ENCODE data around the gene USP31. TPM values are rescaled to one million over a fixed set of nuclear protein-coding genes. Genes with fewer than 3 reads are reported as not detected.

USP31 gene
- total RNA-seq, 3 donors from 2014 or later (not counting 1 experiment from before 2014, with no cell fraction given): 6.1 to 6.6 (median 6.3) TPM

DNA sequence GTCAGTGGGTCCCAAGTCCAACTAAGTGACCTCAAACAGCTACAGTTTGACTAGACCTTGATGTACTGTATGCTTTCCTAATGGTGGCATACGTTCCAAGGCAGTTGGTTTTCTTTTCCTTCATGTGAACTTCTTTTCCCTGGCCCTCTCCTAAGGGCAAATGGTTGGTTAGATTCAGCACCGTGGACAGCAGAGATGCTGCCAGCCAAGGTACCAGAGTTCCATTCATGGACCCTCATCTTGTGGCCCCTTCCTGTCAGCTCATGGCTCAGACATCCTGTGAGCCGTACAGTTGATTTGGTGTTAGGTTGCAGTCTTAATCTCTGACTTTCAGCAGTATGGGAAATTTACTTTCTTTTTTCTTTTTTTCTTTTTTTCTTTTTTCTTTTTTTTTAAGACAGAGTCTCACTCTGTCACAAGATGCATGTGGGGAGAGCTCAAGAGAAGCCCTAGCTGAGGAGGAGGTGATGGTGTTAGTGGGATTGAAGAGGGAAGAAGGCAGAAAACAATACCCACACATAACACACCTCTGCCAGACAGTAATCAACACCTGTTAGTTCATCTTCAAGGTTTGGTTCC is 122.4 kb downstream of the USP31 start:
- Mint-ChIP-seq H3K9me3 (no peaks in the 10 kb centered on the region), H3K4me1 (no peaks in the 10 kb centered on the region), H3K4me3 (no peak overlapping the region), H3K27me3 (ENCODE audit: low read depth in 2 of 2) (peaks cover 3 to 4% of the 10 kb centered on the region in 2 donors), H3K36me3 (no peaks in the 10 kb centered on the region), H3K27ac (no peak overlapping the region)
- DNase-seq (no peak), ATAC-seq (no peak)
- TF ChIP-seq, protein P1, sequence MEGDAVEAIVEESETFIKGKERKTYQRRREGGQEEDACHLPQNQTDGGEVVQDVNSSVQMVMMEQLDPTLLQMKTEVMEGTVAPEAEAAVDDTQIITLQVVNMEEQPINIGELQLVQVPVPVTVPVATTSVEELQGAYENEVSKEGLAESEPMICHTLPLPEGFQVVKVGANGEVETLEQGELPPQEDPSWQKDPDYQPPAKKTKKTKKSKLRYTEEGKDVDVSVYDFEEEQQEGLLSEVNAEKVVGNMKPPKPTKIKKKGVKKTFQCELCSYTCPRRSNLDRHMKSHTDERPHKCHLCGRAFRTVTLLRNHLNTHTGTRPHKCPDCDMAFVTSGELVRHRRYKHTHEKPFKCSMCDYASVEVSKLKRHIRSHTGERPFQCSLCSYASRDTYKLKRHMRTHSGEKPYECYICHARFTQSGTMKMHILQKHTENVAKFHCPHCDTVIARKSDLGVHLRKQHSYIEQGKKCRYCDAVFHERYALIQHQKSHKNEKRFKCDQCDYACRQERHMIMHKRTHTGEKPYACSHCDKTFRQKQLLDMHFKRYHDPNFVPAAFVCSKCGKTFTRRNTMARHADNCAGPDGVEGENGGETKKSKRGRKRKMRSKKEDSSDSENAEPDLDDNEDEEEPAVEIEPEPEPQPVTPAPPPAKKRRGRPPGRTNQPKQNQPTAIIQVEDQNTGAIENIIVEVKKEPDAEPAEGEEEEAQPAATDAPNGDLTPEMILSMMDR (IDR thresholded peaks at IDR 0.05): no peak
- H3K27ac ChIP-seq (ENCODE audit: low read length): no peak overlapping the region
- no peak overlapping the region for H3K4me3 ChIP-seq (ENCODE audit: low read length)
- H3K4me1 ChIP-seq (ENCODE audit: control insufficient read depth, insufficient read depth, low read length): no peaks in the 10 kb centered on the region
- no peaks in the 10 kb centered on the region for H3K9me3 ChIP-seq (ENCODE audit: control insufficient read depth, insufficient read depth, low read length)
- 33% methylated on average over 2 of the region's 3 CpGs for WGBS (ENCODE audit: insufficient coverage)
- no peaks in the 10 kb centered on the region for H3K36me3 ChIP-seq (ENCODE audit: control insufficient read depth, insufficient read depth, low read length)
- intact Hi-C loops (cut with micrococcal nuclease): no loop called here
- no peaks in the 10 kb centered on the region for H3K27me3 ChIP-seq (ENCODE audit: control insufficient read depth, insufficient read depth, low read length)

DNA sequence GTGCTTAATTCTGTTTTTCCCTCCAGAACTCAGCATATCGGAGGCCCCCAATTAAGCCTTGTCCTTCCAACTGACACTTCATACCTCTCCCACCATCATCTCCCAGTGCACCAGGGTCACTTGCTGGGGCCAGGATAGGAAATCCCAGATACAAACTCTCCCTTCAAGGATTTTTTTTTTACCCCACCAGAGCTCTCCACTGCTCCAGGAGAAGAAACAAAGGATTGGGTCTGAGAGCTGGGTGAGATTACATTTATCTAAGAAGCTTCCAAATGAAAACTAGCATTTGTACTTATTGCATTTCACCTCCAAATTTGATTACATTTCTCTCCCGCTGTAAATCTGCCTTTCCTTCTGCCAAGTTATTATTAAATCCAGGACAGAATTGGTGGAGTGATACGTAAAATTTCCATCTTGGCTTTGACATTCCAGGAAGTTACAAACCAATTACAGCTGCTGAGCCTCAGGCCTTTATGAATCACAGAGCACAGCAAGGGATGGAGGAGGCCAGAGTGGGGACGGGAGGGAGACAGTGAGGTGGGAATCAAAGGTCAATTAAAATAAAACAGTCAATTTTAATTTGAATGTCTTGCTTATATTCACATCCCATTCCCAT is 123.5 kb downstream of the USP31 start:
- Histone ChIP-seq H3K36me3 (ENCODE audit: control insufficient read depth, insufficient read depth, low read length) (no peaks in the 10 kb centered on the region), H3K9me3 (ENCODE audit: control insufficient read depth, insufficient read depth, low read length) (no peaks in the 10 kb centered on the region), H3K27ac (ENCODE audit: low read length) (no peak overlapping the region), H3K4me3 (ENCODE audit: low read length) (no peak overlapping the region), H3K4me1 (ENCODE audit: control insufficient read depth, insufficient read depth, low read length) (no peaks in the 10 kb centered on the region), H3K27me3 (ENCODE audit: control insufficient read depth, insufficient read depth, low read length) (no peaks in the 10 kb centered on the region)
- H3K27me3 Mint-ChIP-seq (ENCODE audit: low read depth in 2 of 2): peaks cover 2 to 12% of the 10 kb centered on the region in 2 donors
- H3K4me3 Mint-ChIP-seq: no peak overlapping the region
- DNase-seq (no peak), ATAC-seq (no peak)
- TF ChIP-seq, protein P1 (IDR thresholded peaks at IDR 0.05): no peak
- intact Hi-C loops (cut with micrococcal nuclease): no loop called here
- no peaks in the 10 kb centered on the region for H3K9me3 Mint-ChIP-seq
- WGBS (ENCODE audit: insufficient coverage): 88% methylated on average over 3 of the region's 4 CpGs
- H3K27ac Mint-ChIP-seq: no peak overlapping the region
- no peaks in the 10 kb centered on the region for H3K4me1 Mint-ChIP-seq
- H3K36me3 Mint-ChIP-seq: no peaks in the 10 kb centered on the region

DNA sequence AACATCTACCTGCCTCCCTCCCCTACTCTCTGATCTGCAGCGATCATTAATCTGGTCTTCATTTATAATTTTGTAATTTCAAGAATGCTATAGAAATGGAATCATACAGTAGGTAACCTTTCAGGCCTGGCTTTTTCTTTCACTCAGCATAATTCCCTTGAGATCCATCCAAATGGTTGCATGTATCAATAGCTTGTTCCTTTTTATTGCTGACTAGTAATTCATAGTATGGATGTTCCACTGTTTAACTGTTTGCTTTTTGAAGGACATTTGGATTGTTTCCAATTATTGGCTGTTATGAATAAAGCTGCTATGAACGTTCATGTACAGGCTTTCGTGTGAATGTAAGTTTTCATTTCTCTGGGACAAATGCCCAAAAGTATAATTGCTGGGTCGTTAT is 125.2 kb downstream of the USP31 start:
- Histone ChIP-seq H3K4me1 (ENCODE audit: control insufficient read depth, insufficient read depth, low read length) (no peaks in the 10 kb centered on the region), H3K27me3 (ENCODE audit: control insufficient read depth, insufficient read depth, low read length) (no peaks in the 10 kb centered on the region), H3K27ac (ENCODE audit: low read length) (no peak overlapping the region), H3K9me3 (ENCODE audit: control insufficient read depth, insufficient read depth, low read length) (no peaks in the 10 kb centered on the region), H3K4me3 (ENCODE audit: low read length) (no peak overlapping the region), H3K36me3 (ENCODE audit: control insufficient read depth, insufficient read depth, low read length) (no peaks in the 10 kb centered on the region)
- TF ChIP-seq, protein P1 (IDR thresholded peaks at IDR 0.05): no peak
- Mint-ChIP-seq H3K4me1 (no peaks in the 10 kb centered on the region), H3K4me3 (no peak overlapping the region), H3K27me3 (ENCODE audit: low read depth in 2 of 2) (peaks cover 0 to 12% of the 10 kb centered on the region in 2 donors), H3K36me3 (no peaks in the 10 kb centered on the region), H3K27ac (no peak overlapping the region), H3K9me3 (peaks cover 2 to 3% of the 10 kb centered on the region in 2 donors)
- 87% methylated on average over 3 of the region's 4 CpGs for WGBS (ENCODE audit: insufficient coverage)
- no peak for ATAC-seq
- no peak for DNase-seq
- intact Hi-C loops (cut with micrococcal nuclease): no loop called here

DNA sequence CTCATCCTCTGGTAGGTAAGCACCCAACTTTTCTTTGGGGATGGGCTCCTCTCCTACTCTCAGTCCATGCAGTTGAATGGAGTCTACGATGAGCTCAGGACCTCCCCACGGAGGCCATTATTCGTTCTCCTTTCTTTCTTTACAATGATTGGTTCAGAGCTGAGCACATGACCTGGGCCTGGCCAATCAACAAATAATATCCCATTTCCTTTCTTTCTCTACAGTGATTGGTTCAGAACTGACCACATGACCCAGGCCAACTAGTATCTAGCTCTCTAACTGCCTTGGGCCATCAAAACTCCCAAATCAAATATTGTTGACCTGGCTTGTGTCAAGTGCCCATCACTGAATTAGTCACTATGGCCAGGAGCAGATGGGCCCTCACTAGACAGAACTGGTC is 129.2 kb downstream of the USP31 start:
- Histone ChIP-seq H3K4me1 (ENCODE audit: control insufficient read depth, insufficient read depth, low read length) (no peaks in the 10 kb centered on the region), H3K27ac (ENCODE audit: low read length) (no peak overlapping the region), H3K36me3 (ENCODE audit: control insufficient read depth, insufficient read depth, low read length) (no peaks in the 10 kb centered on the region), H3K4me3 (ENCODE audit: low read length) (no peak overlapping the region), H3K9me3 (ENCODE audit: control insufficient read depth, insufficient read depth, low read length) (no peaks in the 10 kb centered on the region), H3K27me3 (ENCODE audit: control insufficient read depth, insufficient read depth, low read length) (no peaks in the 10 kb centered on the region)
- Mint-ChIP-seq H3K4me3 (no peak overlapping the region), H3K27me3 (ENCODE audit: low read depth in 2 of 2) (peaks cover 4 to 19% of the 10 kb centered on the region in 2 donors), H3K36me3 (no peaks in the 10 kb centered on the region), H3K9me3 (peaks cover 2 to 3% of the 10 kb centered on the region in 2 donors), H3K27ac (no peak overlapping the region), H3K4me1 (no peaks in the 10 kb centered on the region)
- 96% methylated on average over 3 of the region's 3 CpGs for WGBS (ENCODE audit: insufficient coverage)
- intact Hi-C loops (cut with micrococcal nuclease): no loop called here
- DNase-seq (no peak), ATAC-seq (no peak)
- TF ChIP-seq, protein P1 (IDR thresholded peaks at IDR 0.05): no peak
